Measurements from ENCODE around the gene MYBPH.
A peak's percentile ranks its signal among the peaks of the same experiment; 100 is the strongest.

MYBPH gene

GRCh38 chr1:203129501-203130231, 46.0 kb downstream of the MYBPH start:
- no peak for DNase-seq (ENCODE audit: low spot score)

- DNase-seq (ENCODE audit: low spot score) = no peak
These were observed 46.7 kb downstream of the MYBPH start for GRCh38 chr1:203128716-203129500.

GRCh38 chr1:203128431-203128715, 47.3 kb downstream of the MYBPH start:
- no peak for DNase-seq (ENCODE audit: low spot score)

GRCh38 chr1:203127666-203128430, 47.8 kb downstream of the MYBPH start, which contains the start of gene ADORA1:
Gene ADORA1 (plus strand): TSS chr1:203127726. CDS start chr1:203128842, 1,116 bp downstream.
- peak; percentile 89 for DNase-seq (ENCODE audit: low spot score)

GRCh38 chr1:203126866-203127665, 48.6 kb downstream of the MYBPH start:
- DNase-seq (ENCODE audit: low spot score) = no peak

- DNase-seq (ENCODE audit: low spot score) = peak; percentile 63
These were observed 49.3 kb downstream of the MYBPH start for GRCh38 chr1:203126151-203126865.

- no peak for DNase-seq (ENCODE audit: low spot score)
These were observed 50.9 kb downstream of the MYBPH start for GRCh38 chr1:203124546-203125317.

GRCh38 chr1:203124011-203124410, 51.6 kb downstream of the MYBPH start:
- DNase-seq (ENCODE audit: low spot score) = no peak

- no peak for DNase-seq (ENCODE audit: low spot score)
These were observed 53.5 kb downstream of the MYBPH start for GRCh38 chr1:203122159-203122558.

- no peak for DNase-seq (ENCODE audit: low spot score)
These were observed 54.2 kb downstream of the MYBPH start for GRCh38 chr1:203121186-203122015.

GRCh38 chr1:203120325-203121153, 55.1 kb downstream of the MYBPH start:
- DNase-seq (ENCODE audit: low spot score) = no peak
